Transverse colon (tissue), 4 donors: ENCODE data around the gene HECTD2. TPM values are rescaled to one million over a fixed set of nuclear protein-coding genes. Genes with fewer than 3 reads are reported as not detected.
A peak's percentile ranks its signal among the peaks of the same experiment; 100 is the strongest.

ENCODE experiments used
- DNase-seq: peaks from one replicate; pipeline ENCODE4 v3.0.0-alpha.2; 2019
- H3K27ac ChIP-seq, 4 donors: fragments of 200-600 bp; sonication (generic); 2 replicates each; pipeline ENCODE4 v1.5.1; 2016 to 2018; ENCODE audit warnings: inconsistent platforms in 4 of 4
- H3K27me3 ChIP-seq: fragments of 200-600 bp; sonication (generic); 2 replicates; pipeline ENCODE4 v1.5.1; 2017; ENCODE audit warnings: inconsistent platforms
- H3K36me3 ChIP-seq, 4 donors: fragments of 200-600 bp; sonication (generic); 2 replicates each; pipeline ENCODE4 v1.5.1; 2017 to 2019; ENCODE audit warnings: inconsistent platforms in 4 of 4
- H3K4me1 ChIP-seq, 4 donors: fragments of 200-600 bp; sonication (generic); 2 replicates each; pipeline ENCODE4 v1.5.1; 2017 to 2020; ENCODE audit warnings: inconsistent platforms in 4 of 4
- H3K4me3 ChIP-seq, 4 donors: fragments of 200-600 bp; sonication (generic); 1 replicate in 1 of 4; 2 replicates in 3 of 4; pipeline versions ENCODE4 v1.5.1 to v1.6.1; 2017 to 2019; ENCODE audit warnings: inconsistent platforms in 4 of 4
- H3K9me3 ChIP-seq, 2 donors: fragments of 200-600 bp; sonication (generic); 2 replicates each; pipeline ENCODE4 v1.5.1; 2017 to 2019; ENCODE audit warnings: inconsistent platforms in 2 of 2
- CTCF ChIP-seq, 5 experiments: fragments of 200-600 bp in 3 of 5; fragments of 450-650 bp in 2 of 5; sonication (generic) in 3 of 5; IDR thresholded peaks; 1 replicate in 2 of 5; 2 replicates in 3 of 5; pipeline ENCODE4 v1.5.1; 2016 to 2017; ENCODE audit warnings: antibody characterized with exemption in 5 of 5, inconsistent platforms in 3 of 5, mild to moderate bottlenecking in 2 of 5, moderate library complexity in 1 of 5
- EP300 ChIP-seq: sonication (generic); formaldehyde crosslinking; IDR thresholded peaks from one replicate; pipeline ENCODE4 v1.6.1; 2017; ENCODE audit warnings: antibody characterized with exemption, low read depth
- POLR2A ChIP-seq: fragments of 450-650 bp; IDR thresholded peaks from one replicate; pipeline ENCODE4 v1.6.1; 2016; ENCODE audit warnings: antibody characterized with exemption, mild to moderate bottlenecking, moderate library complexity
- POLR2AphosphoS5 ChIP-seq, 3 donors: sonication (generic); formaldehyde crosslinking; IDR thresholded peaks; one replicate each; pipeline ENCODE4 v1.6.1; 2016; ENCODE audit warnings: antibody characterized with exemption in 3 of 3
- WGBS, 2 donors: methylation state at CpG; one replicate each; pipeline ENCODE4 v1.1.5; 2018; ENCODE audit warnings: low coverage in 1 of 2; 5-methylcytosine and 5-hydroxymethylcytosine counted together
- in situ Hi-C, 4 donors: fragments of 200-750 bp; cut with MboI; loops; one replicate each; pipeline versions ENCODE4 v1.15.0 to v1.15.1; 2017; ENCODE audit warnings: low sequenced_read_pairs in 3 of 4, low pct_ligation_motif_present in 1 of 4, low pct_unique_long_range_greater_than_20kb in 1 of 4
- intact Hi-C: fragments of 100-400 bp; cut with DNase I; formaldehyde crosslinking; loops from one replicate; pipeline ENCODE4 v1.15.1; 2023; ENCODE audit warnings: low total_unique reads
- total RNA-seq, 4 donors: library from RNA; depleted of rRNA; stranded (reverse); fragments of >200 nt; gene quantifications; one replicate each; pipeline ENCODE4 v1.1.0, GENCODE V29; 2016

HECTD2 gene
- total RNA-seq, 4 donors from 2014 or later: 6.8 to 10.3 (median 8.1) TPM

- TF ChIP-seq POLR2A (peak; percentile 93), POLR2AphosphoS5 (IDR thresholded peaks at IDR 0.05) (peak; percentile 81 to 91 (median 84)), EP300 (no peak), CTCF (IDR thresholded peaks at IDR 0.05) (peak in 3 of 5 experiments; percentile 13 to 40 (median 38))
Observed at GRCh38 chr10:91409069-91409868, 875 bp upstream of the HECTD2 start.

GRCh38 chr10:91410638-91411371, 661 bp downstream of the HECTD2 start:
- in situ Hi-C loops (no loop called here), intact Hi-C loops (loop anchor here (1.0 kb wide), 1 partner anchor 22 kb away; no protein-coding TSS in a partner anchor)
- Histone ChIP-seq H3K36me3 (no peaks in the 10 kb centered on the region), H3K4me3 (peak overlapping the region; percentile 67 to 83 (median 75)), H3K27ac (peak overlapping the region; percentile 95 to 99 (median 98)), H3K27me3 (no peaks in the 10 kb centered on the region), H3K4me1 (peaks cover 4 to 44% (median 10%) of the 10 kb centered on the region in 4 donors), H3K9me3 (no peaks in the 10 kb centered on the region)
- TF ChIP-seq CTCF (IDR thresholded peaks at IDR 0.05): no peak
- no peak for TF ChIP-seq EP300
- no peak for TF ChIP-seq POLR2A
- TF ChIP-seq POLR2AphosphoS5 (IDR thresholded peaks at IDR 0.05): peak in 2 of 3 donors; percentile 2 to 8
- DNase-seq: no peak
- 3 to 17% methylated on average over 3 to 24 of the region's 26 CpGs for WGBS, 2 donors

More at GRCh38 chr10:91409069-91409868, 875 bp upstream of the HECTD2 start:
- no peaks in the 10 kb centered on the region for H3K27me3 ChIP-seq
- WGBS, 2 donors: 3 to 5% methylated on average over 27 to 29 of the region's 31 CpGs
- in situ Hi-C loops (no loop called here), intact Hi-C loops (no loop called here)
- peak overlapping the region; percentile 65 to 83 (median 69) for H3K4me3 ChIP-seq
- no peaks in the 10 kb centered on the region for H3K9me3 ChIP-seq
- no peaks in the 10 kb centered on the region for H3K36me3 ChIP-seq
- peak; percentile 77 for DNase-seq
- H3K27ac ChIP-seq: peak overlapping the region; percentile 95 to 99 (median 98)
- H3K4me1 ChIP-seq: peaks cover 4 to 31% (median 10%) of the 10 kb centered on the region in 4 donors

- no peak for DNase-seq
- 77 to 84% methylated on average over 5 of the region's 5 CpGs for WGBS, 2 donors
- H3K36me3 ChIP-seq: no peaks in the 10 kb centered on the region
- in situ Hi-C loops (no loop called here), intact Hi-C loops (no loop called here)
- H3K27ac ChIP-seq: no peak overlapping the region
- no peaks in the 10 kb centered on the region for H3K9me3 ChIP-seq
- TF ChIP-seq CTCF (IDR thresholded peaks at IDR 0.05) (no peak), EP300 (no peak), POLR2AphosphoS5 (IDR thresholded peaks at IDR 0.05) (no peak), POLR2A (no peak)
- H3K27me3 ChIP-seq: no peaks in the 10 kb centered on the region
- peaks cover 7 to 52% (median 14%) of the 10 kb centered on the region in 4 donors for H3K4me1 ChIP-seq
- no peak overlapping the region for H3K4me3 ChIP-seq
Observed at GRCh38 chr10:91411621-91412020, 1.5 kb downstream of the HECTD2 start.
